GM21390 (cell line): Measurements from ENCODE around the gene RTL5.

ENCODE experiments used
- ATAC-seq: cut with Tn5 transposase; IDR thresholded peaks from one replicate; pipeline ENCODE4 v1.9.1; 2021; ENCODE audit not compliant: unreplicated experiment

The RTL5 gene

DNA sequence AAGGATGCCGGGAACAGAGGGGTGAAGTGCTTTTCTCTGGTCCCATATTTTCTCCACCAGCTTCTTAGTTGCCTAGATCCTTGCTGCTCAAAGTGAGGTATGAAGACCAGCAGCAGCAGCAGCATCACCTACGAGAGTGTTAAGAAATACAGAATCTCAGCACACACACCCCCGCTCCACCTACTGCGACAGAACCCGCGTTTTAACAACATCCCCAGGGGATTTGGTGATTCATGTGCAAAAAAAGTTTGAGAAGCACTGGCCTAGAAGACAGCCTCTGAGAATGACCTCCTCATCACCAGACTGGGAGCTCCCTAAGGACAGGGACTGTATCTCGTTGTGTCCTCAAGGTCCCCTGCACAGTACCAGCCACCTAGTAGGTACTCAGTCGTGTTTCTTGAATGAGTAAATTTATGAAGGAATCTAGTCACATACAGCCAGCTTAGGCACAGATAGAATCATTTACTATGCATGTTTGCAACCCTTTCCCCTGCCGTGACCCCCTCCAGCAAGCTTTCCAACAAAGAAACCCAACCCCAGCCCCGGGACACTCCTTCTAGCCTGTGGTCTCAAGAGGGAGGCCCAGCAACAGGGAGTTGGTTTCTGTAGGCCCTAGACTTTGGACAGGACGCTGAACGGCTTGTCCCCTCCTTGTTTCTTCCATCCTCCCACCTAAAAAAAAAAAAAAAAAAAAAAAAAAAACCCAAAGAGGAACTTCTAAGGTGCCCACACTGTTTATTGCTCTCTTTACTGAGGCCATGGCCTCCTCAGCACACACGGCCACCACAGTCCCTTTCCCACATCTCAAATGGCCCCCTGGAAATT lies 21.5 kb downstream of the RTL5 start:
- no peak for ATAC-seq

DNA sequence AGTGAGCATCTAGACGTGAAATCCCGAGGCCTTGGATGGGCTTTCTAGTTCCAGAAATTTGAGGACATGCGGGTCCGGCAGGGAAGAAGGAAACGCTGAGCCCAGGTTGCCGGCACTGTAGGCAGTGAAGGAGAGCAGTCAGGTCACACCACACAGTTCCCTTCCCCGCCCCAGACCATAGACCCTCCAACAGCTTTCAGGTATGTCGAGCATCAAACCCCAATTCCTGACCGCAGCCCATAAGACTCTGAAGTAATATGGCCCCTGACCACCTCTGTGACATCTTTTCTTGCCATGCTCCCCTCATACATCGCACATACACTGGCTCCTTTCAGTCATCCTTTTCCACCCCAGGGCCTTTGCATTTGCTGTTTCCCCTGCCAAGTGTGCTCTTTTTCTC lies 23.0 kb downstream of the RTL5 start:
- ATAC-seq = no peak

DNA sequence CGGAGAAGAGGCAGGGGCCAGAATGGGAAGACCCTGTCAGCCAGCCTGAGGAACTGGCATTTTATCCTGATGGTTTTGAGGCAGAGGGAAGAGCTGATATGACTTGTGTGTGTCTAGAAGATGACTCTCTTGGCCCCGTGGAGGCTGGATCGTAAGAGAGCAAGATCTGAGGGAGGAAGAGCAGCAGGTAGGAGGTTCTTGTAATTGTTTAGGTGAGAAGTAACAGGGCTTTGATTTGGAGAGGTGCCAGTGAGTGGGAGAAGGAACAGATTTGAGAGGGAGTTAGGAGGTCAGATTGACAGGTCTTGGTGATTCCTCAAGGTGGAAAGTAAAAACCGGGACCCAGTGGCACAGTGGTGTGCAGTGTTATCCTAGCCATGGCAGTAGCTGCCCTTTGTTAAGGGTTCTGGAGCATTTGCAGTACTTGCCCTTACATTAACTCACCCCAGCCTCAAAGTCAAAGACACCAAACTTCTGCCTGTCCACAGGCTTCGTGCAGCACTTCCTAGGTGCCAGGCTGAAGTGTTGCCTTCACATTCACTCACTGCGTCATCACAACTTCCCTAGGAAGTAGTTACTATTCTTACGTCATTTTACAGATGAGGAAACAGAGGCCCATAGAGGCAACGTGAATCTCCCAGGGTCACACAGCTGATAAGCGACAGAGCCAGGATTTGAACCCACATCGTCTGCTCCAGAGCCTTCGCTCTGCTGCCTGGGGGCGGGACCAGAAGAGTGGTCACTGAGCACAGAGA lies 23.7 kb downstream of the RTL5 start:
- no peak for ATAC-seq

DNA sequence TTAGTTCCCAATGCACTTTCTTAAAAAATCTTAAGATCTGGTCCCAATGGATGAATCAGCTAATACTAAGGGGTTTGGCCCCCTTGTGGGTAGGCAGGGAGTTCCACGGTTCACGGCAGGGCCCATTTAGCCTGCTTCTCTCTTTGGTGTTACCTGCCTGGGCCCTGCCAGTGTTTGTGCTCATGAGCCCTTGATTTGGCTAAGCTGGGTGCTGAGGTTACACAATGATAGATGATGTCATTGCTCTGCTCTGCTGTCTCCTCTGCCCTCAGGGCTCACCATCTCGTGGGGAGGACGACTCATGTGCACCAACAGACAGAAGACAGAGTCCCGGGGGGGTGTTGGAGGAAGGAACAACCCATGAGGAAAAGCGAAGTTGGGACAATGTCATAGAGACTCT lies 24.4 kb downstream of the RTL5 start:
- no peak for ATAC-seq

DNA sequence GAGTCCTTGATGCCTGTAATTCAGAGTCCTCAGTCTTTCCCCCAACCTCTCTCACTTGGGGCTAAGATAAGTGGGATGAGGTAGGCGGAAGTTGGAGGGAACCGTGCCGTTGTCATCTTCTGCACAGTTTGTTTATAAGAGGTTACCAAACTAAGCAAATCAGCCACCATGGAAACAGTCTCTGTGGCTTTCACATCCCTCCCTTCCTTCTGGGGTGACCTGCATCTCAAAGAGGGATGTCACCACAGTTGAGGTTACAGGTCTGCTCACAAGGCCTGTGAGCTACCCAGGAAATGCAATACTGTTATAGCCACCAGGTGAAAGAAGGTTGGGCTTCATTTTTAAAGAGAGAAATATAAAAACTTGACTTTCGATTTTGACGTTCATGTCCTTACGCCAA lies 26.3 kb downstream of the RTL5 start:
- peak; percentile 63 for ATAC-seq

DNA sequence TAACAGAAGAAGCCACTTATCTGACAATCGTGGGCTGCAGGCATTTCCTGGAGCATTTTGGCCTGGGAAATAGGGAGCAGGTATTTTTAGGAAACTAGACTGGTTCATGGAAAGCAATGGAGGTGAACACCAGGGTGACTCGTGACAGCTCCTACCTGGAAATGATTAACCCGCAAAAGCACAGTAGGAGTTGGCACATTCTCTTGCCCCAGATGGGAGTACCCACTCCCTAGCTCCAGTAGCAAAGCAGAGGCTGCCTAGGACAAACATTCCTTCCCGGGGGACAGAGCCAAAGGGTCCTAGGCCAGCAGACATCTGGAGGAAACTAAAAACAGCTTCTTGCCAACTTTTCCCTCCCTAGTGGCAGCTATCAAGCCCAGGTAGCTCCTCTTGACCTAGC lies 29.0 kb downstream of the RTL5 start:
- no peak for ATAC-seq

DNA sequence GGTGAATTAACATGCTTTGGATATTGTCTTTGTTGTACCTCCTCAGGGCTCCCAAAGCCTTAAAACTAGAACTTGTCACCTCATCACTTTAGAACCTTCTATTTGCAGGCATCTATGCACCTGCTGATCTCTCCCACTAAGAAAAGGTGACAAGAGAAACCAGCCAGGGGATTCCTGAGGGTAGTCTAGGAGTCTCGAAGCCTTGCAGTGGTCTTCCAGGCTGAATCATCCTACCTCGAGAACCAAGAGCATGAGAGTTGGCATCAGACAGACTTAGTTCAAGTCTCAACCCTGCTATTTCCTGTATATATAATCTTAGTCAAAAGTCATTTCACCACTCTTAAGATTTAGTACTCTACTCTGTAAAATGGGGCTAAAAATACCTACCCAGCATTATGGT lies 29.6 kb downstream of the RTL5 start:
- no peak for ATAC-seq

DNA sequence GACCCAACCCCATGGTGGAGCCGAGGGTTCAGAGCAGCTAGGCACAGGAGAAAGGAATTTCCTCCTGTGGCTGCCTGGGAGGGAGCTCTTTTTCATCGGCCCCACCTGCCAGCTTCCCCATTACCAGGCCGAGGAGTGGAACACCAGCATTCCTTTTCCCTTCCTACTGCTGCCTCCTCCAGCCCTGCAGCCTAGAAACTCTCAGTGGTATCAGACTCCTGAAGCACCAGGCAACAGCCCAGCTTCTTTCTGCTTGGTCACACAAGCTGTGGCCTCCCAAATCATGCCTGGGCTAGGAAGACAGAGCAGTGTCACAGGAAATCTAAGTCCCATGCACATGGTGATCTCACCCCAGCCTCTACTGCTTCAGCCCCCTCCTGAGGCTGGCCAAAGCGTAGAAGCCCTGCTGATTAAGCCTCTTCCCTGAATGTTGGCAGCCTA lies 30.1 kb downstream of the RTL5 start:
- ATAC-seq = no peak

DNA sequence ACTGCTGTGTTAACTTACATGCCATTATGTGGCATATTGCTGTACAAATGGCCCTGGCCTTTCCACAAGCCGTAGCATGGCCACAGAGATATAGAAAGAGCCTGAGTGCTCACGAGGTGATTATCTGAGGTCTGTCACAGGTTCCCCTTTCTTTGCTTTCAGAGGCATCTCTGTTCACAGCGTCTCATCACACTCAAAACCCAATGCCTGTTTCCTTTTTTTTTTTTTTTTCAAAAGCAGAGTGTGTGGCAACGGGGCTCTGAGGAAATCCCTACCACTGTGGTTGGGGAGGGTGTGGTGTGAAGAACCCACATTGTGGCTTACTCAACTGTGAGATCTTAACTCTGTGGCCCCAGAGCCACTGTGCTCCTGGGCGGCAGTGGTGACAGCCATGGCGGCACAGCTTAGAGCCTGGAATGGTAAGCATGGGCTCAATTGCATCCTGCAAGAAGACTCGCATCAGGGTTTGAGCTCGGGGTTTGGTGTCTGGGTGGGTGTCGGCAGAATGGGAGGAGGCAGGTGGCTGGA lies 30.8 kb downstream of the RTL5 start:
- peak; percentile 76 for ATAC-seq

DNA sequence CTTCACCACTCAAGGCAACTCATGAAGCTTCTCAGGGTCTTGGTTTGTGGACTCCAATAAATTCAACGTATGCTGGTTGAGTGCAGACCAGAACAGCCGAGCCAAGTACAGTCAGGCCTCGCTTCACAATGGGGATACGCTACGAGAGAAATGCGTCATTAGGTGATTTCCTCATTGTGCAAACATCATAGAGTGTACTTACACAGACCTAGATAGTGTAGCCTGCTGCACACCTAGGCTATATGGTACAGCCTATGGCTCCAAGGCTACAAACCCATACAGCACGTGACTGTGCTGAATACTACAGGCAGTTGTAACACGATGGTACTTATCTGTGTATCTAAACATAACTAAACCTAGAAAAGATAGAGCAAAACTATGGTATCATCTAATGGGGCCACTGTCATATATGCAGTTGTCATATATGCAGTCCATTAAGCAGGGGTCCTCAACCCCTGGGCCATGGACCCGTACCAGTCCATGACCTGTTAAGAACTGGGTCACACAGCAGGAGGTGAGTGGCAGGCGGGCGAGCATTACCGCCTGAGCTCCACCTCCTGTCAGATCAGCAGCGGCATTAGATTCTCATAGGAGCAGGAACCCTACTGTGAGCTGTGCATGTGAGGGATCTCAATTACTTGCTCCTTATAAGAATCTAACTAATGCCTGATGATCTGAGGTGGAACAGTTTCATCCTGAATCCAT lies 31.5 kb downstream of the RTL5 start:
- ATAC-seq = no peak

DNA sequence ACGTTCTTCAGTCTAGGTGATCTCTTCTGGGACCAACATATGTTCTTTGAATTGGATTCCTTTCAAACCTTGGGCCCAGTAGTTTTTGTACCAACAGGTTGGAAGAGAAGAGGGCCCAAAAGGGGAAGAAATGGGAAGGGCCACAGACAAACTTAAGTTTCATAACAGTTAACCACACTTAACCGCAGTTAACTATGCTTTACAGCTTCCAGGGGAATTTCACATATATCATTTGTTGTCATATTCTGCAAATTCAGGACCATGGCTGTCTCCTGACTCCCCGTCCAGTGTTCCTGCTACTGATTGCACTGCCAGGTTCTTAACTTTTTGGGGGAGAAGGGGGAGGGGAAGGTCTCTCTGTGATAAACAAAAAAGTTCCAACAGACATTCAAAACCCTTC lies 34.6 kb downstream of the RTL5 start:
- no peak for ATAC-seq

DNA sequence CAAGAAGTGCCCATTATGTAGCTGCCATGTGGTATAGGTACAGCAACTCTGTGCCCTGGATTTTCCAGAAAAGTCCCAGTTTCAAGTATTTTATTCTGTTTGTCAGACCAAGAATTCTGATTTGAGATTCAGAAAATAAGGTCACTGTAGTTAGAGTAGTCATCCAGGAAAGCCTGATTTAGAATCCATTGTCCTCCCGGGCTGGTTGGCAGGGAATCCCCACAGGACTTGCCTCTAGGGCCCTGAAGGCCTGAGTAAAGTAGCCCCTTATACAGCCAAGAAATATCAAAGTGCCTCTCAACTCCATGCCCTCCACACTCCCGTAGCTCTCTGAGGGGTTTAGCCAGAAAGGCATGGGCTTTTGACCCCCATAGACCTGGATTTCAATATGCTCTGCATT lies 36.3 kb downstream of the RTL5 start:
- ATAC-seq = no peak

DNA sequence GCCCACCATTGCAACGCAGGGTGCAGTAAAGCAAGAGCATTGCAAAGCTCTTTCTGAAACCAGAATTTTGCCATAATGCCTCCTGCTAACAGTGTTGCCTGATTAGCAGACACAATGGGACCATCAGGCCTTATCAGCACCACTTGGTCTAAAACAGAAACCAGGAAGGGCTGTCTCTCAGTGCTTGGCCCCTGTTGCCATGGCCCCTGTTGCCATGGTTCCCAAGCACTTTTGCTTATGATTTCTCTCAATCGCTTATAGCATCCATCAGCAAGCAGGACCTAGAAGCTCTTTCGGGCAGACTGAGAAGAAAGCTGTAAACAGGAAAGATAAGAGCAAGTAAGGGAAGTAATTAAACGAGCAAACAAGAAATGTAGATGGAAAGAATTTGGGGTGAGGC lies 36.8 kb downstream of the RTL5 start:
- ATAC-seq = peak; percentile 89

DNA sequence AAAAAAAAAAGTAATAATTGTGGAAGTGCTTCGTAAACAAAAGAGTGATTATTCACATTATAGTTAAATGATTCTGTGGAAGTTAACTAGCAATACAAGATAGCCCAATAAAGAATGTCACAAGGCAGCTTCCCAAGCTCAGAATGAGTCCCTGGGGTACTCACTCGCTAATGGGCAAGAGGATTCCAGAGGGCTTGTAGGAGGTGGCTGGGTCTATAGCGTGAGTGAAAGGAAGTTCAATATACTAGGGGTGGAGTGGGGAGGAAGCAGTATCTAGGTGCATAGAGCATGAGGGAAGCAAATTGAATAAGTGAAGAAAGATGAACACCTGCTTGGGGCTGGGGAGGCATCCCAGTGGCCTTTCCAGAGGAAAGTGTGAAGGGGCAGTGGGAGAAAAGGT lies 42.5 kb downstream of the RTL5 start:
- no peak for ATAC-seq

DNA sequence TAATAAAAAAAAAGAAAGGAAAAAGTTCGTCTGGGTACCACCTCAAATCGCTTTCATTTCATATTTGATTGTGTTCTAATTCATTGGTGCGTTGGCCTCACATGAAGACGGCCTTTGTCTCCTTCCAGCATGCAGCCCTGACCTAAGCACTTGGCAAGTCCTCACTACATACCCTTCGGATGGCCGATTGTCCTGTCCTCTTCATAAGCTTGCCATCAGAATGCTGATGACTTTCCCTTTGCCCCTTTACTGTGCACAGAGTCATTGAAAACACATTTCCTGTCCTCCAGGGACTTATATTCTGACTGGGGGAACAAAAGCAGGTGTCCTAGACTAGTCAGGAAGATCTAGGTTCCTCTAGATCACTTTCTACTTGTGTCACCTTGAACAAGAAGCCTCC lies 43.0 kb downstream of the RTL5 start:
- ATAC-seq = no peak

DNA sequence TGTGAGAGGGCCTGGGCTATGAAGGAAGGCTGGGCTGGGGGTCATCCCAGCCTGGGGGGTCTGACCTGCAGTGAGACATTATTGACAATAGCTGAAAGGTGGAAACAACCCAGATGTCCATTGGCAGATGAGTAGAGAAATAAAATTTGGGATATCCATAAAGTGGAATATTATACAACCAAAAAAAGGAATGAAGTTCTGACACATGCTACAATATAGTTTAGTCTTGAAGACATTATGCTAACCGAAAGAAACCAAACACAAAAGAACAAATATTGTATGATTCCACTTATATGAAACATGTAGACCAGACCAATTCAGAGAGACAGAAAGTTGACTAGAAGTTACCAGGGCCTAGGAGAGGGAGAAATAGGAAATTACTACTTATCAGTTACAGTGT lies 44.7 kb downstream of the RTL5 start:
- no peak for ATAC-seq

DNA sequence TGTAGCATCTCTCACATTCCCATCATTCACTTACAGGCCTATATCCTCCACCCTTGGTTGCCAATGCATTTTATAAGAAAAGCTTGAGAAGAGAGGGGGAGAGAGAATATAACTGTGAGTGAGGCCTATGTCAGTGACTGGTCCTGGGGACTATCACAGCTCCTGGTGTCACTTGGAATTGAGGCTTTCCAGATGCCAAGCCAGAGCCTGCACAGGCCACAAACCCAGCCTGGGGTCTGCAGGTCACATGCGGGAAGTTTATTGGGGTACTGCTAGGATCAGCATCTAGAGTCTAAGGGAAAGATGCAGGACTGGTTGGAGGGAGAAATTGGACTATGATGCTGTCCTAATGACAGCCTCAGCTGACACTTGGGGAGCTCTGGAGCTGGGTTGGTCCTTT lies 47.6 kb downstream of the RTL5 start:
- ATAC-seq = no peak

DNA sequence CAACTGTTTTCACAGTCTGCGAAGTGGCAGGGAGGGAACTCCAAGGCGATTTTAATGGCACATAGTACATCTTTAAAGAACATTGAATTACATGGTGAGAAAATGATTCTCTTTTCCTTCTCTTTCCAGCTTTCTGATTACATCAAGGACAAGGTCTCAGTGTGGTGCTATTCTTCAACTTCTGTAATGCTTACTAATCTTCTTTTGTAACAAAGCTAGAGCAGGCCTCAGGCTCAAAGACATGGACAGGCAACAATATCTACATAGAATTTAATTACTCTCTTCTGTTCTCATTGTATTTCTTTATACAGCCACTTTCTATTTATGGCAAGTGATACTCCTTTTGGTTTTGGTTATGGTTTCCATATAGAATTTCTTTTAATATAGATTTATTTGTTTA lies 48.4 kb downstream of the RTL5 start:
- no peak for ATAC-seq

DNA sequence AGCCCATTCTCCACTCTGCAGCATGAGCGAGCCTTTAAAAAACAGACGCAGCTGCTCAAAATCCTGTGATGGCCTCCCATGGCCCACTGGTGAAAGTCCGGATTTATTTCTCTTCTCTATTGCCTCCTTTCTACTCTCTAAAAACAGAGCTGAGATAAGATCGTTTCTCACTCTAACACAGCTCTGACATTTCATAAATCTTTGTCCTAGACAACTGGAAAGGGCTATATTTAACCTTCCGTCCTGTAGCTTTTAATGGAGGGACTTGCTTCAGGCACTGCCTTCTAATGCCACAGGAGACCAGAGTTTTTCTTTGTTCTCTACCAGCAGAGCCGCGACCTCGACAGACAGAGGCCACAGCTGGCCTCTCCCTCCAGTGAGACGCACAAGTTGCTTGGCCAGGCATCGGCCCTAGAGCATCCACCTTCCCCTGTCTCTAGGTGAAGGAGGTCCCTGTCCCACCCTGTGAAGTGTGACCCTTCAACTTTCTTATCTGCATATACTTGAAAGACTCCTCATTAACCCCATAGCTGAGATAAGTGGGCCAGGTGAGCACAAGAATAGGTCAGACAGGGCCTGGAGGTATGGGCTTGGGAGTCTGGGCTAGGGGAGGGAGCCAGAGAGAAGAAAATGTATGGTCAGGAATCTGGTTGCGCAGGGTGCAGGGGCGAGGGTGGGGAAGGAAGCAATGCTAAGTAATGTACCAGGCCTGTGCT lies 50.0 kb downstream of the RTL5 start:
- no peak for ATAC-seq

DNA sequence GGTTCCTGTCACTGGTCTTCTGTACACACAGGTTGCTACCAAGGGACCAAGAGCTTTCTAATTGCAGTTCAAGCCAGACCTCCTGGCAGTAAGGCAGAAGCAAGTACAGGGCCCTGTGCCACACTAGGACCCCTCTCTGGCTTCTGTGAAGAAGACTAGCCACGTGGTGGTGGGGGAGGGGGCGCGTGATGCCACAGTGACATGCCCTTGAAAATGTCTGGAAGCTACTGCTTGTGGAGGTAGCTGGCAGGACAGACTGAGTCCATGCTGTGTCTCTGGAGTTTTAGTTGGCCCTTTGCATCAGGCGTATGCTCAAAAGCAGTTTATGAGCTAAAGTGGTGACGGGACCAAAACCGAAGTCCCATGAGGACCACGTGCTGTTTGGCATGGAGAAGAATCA lies 50.9 kb downstream of the RTL5 start:
- ATAC-seq = no peak

DNA sequence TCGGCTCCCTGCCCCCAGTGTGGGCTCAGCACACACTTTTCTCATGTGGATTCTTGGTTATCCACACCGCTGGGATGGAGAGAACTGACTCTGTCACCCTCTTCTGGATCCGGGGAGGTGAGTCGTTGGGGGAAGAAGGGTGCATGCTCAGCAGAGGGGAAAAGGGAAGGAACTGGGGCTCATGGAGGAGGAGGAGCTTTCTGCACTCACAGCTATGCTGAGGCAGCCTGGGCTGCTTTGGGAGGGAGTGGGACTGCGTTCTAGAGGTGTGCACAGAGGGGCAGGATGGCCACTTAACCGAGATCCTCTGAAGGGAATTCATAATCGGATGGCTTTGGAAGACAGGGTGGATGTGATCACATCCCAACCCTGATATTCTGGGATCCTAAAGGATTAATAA lies 51.6 kb downstream of the RTL5 start:
- ATAC-seq = no peak
